ENCODE results near the gene TOMM34.

DNA sequence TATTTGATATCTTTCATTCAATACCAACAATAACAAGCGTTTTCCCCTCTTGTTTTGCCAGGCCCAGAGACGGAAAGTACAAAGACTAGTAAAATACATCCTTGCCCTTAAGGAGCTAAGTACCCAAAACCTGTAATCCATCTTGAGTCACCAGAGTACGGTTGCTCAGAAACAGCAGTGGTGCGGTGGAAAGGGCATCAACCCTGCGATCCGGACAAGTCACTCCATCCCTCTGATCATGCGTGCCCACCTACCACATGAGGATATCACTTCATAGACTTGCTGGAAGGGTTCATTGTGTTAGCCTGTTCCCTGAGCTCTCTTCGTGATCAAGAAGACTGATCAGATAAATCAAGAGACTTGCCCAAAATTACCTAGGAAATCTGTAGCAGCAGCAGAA is 1.9 kb downstream of the TOMM34 start:
- TF ChIP-seq CTCF (conservative IDR thresholded peaks at IDR 0.05 in 1 of 2, IDR thresholded peaks at IDR 0.05 in 1 of 2; ENCODE audit: low read depth in 1 of 2, low read length in 2 of 2) (no peak), EZH2 (IDR thresholded peaks at IDR 0.05; ENCODE audit: low read length, missing control alignments) (no peak)
